Stomach smooth muscle (tissue), 2 donors: ENCODE data around the gene TMEM272.
"Not testable (repeated sequence)": the region's sequence is repeated elsewhere in the genome, so short reads cannot be mapped to it uniquely, and the experiment has no call there.

Experiments used
- H3K27ac ChIP-seq: one replicate; pipeline ENCODE4 v1.7.0; 2013; ENCODE audit warnings: mild to moderate bottlenecking, low read length, inconsistent platforms
- H3K27me3 ChIP-seq, 2 donors: one replicate each; pipeline ENCODE4 v1.7.0; 2013; ENCODE audit warnings: low read length in 2 of 2; ENCODE audit not compliant: insufficient read depth in 2 of 2, control insufficient read depth in 1 of 2
- H3K36me3 ChIP-seq, 2 donors: one replicate each; pipeline ENCODE4 v1.7.0; 2013; ENCODE audit warnings: low read length in 2 of 2; ENCODE audit not compliant: control insufficient read depth in 2 of 2, insufficient read depth in 2 of 2
- H3K4me1 ChIP-seq: one replicate; pipeline ENCODE4 v1.7.0; 2013; ENCODE audit warnings: low read length; ENCODE audit not compliant: control insufficient read depth, insufficient read depth
- H3K4me3 ChIP-seq, 2 donors: one replicate each; pipeline ENCODE4 v1.7.0; 2013; ENCODE audit warnings: low read length in 2 of 2
- H3K9ac ChIP-seq, 2 donors: one replicate each; pipeline ENCODE4 v1.7.0; 2013; ENCODE audit warnings: low read length in 2 of 2, mild to moderate bottlenecking in 1 of 2
- H3K9me3 ChIP-seq, 2 donors: one replicate each; pipeline ENCODE4 v1.7.0; 2013; ENCODE audit warnings: low read length in 2 of 2; ENCODE audit not compliant: control insufficient read depth in 2 of 2
- donor health status: healthy.
- donor health status: Pancreatic carcinoma.

Gene TMEM272

DNA sequence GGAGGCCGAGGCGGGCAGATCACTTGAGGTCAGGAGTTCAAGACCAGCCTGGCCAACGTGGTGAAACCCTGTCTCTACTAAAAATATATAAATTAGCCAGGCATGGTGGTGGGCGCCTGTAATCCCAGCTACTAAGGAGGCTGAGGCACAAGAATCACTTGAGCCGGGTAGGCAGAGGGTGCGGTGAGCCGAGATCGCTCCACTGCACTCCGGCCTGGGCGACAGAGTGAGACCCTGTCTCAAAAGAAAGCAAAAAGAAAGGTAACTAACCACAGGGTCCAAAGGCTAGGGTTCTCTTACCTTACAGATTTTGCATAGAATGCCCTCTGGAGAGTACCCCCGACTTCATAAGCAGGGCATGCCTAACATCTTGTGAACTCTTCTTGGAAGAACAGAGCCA, 20.3 kb downstream of the TMEM272 start:
- not testable (repeated sequence) for H3K4me3 ChIP-seq, H3K27me3 ChIP-seq, H3K9me3 ChIP-seq, H3K9ac ChIP-seq, H3K36me3 ChIP-seq
- H3K27ac ChIP-seq: peak overlapping the region; percentile 37
- H3K4me1 ChIP-seq: peaks cover 29% of the 10 kb centered on the region

DNA sequence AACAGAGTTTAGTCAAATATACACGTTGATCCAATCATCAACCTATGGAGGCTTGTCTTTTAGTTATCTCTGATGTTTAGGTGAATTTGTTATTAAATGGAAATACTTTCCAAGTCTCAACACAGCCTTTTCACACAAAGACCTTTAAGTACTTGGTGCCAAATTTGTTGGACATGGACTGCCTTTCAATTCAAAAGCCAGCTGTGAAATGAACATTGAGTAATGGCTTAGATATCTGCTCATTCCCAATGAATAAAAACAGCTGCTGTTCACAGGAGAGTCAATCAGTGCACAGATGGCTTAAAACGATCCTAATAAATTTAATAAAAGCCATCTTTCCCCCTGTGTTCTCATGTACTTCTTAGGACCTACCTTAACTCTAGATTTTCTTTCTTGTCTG, 21.1 kb downstream of the TMEM272 start:
- Histone ChIP-seq H3K9ac (no peak overlapping the region), H3K4me1 (peaks cover 38% of the 10 kb centered on the region), H3K4me3 (no peak overlapping the region), H3K27ac (no peak overlapping the region), H3K36me3 (no peaks in the 10 kb centered on the region), H3K9me3 (no peaks in the 10 kb centered on the region), H3K27me3 (no peaks in the 10 kb centered on the region)

DNA sequence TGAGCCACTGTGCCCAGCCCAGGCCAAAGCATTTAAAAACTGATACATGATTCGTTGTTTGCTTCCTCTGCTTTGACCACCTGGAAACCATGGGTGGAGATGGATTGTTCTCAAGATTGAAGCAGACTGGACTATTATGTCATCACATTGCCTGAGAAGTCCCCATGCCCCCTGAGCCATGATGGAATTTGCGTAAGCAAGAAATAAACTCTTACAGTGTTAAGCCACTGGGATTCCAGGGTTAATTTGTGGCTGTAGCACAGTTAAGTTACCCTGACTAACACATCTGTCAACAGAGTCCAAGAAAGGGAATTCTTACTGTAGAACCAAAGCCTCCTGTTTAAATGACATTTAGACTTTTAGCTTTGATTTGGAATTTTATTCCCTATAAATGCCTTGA, 21.6 kb downstream of the TMEM272 start:
- no peaks in the 10 kb centered on the region for H3K9me3 ChIP-seq

DNA sequence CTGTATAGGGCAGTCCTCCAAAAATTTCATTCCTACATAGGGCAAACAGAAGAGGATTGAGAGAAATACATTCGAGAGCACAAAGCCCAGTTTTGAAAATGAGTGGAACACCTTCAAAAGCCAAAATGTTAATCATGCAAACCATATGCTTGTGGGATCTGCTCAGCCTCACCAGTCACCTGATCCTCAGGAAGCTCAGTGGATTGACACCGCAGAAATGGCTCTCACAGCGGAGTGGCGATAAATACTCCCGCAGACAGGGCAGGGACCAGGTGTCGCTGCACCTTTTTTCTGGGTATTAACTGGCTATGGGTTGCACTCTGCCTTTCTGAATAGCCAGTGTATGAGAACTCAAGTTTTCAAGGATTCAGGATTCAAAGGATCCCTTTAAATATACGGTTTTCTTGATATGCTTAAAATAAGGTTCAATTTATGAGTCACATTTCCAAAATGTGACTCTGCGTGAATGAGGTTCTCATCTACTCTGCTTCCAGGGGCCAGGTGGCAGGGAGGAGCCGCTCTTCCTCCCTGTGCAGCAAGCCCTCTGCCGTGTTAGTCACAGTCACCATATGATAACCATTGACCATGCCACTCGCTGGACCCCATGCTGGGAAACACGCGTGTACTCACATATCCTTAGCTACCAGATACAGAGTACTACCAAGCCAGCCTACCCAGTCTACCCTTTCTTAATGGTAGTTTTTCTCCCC, 22.7 kb downstream of the TMEM272 start:
- H3K27ac ChIP-seq: no peak overlapping the region
- no peak overlapping the region for H3K4me3 ChIP-seq
- H3K4me1 ChIP-seq: peaks cover 37% of the 10 kb centered on the region
- no peak overlapping the region for H3K9ac ChIP-seq
- H3K27me3 ChIP-seq: no peaks in the 10 kb centered on the region
- no peaks in the 10 kb centered on the region for H3K9me3 ChIP-seq
- no peaks in the 10 kb centered on the region for H3K36me3 ChIP-seq

More for the DNA sequence above, 21.6 kb downstream of the TMEM272 start:
- no peaks in the 10 kb centered on the region for H3K27me3 ChIP-seq
- H3K9ac ChIP-seq: no peak overlapping the region
- peaks cover 39% of the 10 kb centered on the region for H3K4me1 ChIP-seq
- H3K27ac ChIP-seq: no peak overlapping the region
- H3K36me3 ChIP-seq: no peaks in the 10 kb centered on the region
- H3K4me3 ChIP-seq: no peak overlapping the region

DNA sequence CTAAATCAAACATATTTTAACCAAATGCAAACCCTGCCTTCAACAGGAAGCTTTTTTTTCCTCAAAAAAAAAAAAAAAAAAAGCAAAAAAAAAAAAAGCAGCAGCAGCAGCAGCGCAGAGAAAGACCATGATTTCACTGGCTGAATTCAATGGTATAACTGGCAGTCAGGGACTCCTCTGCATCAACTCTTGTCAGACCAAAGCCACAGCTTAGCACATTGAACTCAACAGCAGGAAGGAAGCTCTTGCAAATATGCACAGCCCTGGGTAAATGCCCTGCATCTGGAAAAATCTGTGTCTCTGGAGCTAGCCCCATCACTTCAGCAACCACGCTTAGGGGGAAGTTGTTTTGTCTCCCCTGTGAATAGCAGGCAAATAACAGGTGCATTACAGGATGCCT, 23.4 kb downstream of the TMEM272 start:
- Histone ChIP-seq H3K9me3 (no peaks in the 10 kb centered on the region), H3K27me3 (no peaks in the 10 kb centered on the region), H3K4me3 (no peak overlapping the region), H3K27ac (no peak overlapping the region), H3K4me1 (peaks cover 31% of the 10 kb centered on the region), H3K9ac (no peak overlapping the region), H3K36me3 (no peaks in the 10 kb centered on the region)

DNA sequence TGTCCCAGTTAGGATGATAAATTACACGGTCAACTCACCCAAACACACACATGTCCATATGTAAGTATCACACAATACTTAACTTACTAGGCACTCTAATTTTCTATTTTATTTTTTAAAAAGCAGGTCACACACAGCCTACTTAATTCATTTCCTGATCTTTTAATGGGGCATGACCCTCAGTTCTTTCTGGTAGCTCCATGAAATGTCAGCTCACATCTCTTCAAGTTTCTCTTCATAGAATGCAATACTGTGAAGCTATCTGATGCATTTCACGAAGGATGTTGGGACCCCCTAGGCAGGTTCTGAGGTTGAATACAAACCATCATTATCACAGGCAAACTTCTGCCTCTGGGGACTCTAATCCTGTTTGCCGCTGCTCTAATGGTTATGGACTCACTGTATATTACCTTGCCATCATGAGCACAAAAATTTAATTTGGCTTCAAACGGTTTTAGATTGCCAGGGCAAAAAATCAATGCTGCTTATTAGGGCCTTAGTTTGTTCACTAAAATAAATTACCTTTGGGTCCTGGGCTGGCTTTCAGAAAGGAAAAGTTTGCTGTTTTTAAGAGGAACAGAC, 24.9 kb downstream of the TMEM272 start:
- H3K27me3 ChIP-seq: no peaks in the 10 kb centered on the region
- no peak overlapping the region for H3K9ac ChIP-seq
- H3K4me3 ChIP-seq: no peak overlapping the region
- no peaks in the 10 kb centered on the region for H3K36me3 ChIP-seq
- H3K4me1 ChIP-seq: peaks cover 25% of the 10 kb centered on the region
- no peaks in the 10 kb centered on the region for H3K9me3 ChIP-seq
- no peak overlapping the region for H3K27ac ChIP-seq

DNA sequence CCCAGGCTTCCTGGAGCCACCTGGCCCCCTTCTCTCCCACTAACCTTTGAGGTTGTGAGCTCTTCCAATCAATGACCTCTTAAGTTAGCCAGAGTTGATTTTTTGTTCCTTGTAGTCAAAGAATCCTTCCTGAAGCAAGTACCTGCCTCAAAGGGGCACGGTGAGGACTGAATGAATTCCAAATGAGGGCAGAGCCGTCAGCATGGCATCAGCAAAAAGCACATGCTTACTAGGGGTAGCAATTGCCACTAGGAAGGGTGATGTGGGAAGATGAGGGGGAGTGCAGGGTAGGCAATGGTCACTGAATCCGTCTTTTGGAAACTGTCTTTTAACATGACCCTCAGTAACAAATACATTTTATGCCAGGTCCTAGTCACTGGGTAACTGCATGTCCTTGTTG, 25.4 kb downstream of the TMEM272 start:
- H3K9me3 ChIP-seq: no peaks in the 10 kb centered on the region
- H3K4me3 ChIP-seq: peak overlapping the region in 1 of 2 donors; percentile 49
- H3K27me3 ChIP-seq: no peaks in the 10 kb centered on the region
- no peaks in the 10 kb centered on the region for H3K36me3 ChIP-seq
- H3K9ac ChIP-seq: no peak overlapping the region
- H3K4me1 ChIP-seq: peaks cover 25% of the 10 kb centered on the region
- no peak overlapping the region for H3K27ac ChIP-seq

DNA sequence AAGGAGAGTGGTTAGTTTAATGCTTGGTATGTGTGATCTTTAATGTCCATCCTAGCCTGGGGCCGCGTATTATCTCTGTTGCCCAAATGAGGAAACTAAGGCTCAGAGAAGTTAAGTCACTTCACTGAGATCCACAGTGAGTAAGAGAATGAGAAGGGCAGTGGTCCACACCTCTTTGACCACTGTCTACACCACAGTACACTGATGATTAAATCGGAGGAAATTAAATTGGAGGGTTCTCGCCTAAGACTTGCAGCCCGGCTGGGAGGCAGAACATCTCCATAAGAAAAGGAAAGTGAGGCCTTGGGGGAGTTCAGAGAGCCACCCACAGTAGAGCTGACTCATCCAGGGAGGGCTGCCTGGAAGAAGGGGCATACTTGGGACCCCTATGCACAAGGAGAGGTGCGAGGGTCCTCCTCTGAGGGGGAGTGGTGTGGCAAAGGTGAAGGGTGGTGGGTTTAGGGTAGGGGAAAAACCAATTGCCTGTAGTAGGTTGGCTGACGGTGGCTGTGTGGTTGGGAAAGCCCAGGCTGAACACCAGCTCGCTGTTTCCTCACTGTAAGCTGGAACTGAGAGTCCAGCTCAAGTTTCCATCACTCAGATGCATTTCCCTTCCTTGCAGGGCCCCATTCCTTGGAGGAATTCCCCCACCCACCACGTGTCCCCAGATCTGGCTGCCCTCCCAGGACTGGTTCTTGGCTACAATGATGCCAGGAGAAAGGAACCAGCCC, 26.0 kb downstream of the TMEM272 start:
- no peaks in the 10 kb centered on the region for H3K9me3 ChIP-seq
- H3K9ac ChIP-seq: no peak overlapping the region
- H3K4me3 ChIP-seq: peak overlapping the region in 1 of 2 donors; percentile 49
- no peaks in the 10 kb centered on the region for H3K36me3 ChIP-seq
- H3K27ac ChIP-seq: no peak overlapping the region
- no peaks in the 10 kb centered on the region for H3K27me3 ChIP-seq
- H3K4me1 ChIP-seq: peaks cover 26% of the 10 kb centered on the region

DNA sequence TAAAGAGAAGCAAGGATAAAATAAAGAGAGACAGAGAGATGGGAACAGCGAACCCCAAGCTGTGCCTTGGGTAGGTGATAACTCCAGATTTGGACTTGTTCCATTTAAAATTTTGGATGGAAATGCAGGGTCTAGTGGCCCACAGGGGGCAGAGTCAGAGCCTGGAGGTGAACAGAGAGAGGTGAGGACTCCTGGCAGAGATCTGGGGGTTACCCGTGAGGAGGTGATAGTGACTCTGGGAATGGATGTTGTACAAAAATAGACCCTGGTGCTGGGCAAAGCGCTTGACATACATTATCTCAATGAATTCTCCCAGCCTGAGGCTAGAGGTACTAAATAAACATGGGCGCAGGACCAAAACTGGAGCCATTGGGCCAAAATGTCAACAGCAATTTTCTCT, 26.7 kb downstream of the TMEM272 start:
- Histone ChIP-seq H3K9me3 (no peaks in the 10 kb centered on the region), H3K4me3 (no peak overlapping the region), H3K4me1 (peaks cover 26% of the 10 kb centered on the region), H3K27me3 (no peaks in the 10 kb centered on the region), H3K27ac (no peak overlapping the region), H3K36me3 (no peaks in the 10 kb centered on the region), H3K9ac (no peak overlapping the region)

DNA sequence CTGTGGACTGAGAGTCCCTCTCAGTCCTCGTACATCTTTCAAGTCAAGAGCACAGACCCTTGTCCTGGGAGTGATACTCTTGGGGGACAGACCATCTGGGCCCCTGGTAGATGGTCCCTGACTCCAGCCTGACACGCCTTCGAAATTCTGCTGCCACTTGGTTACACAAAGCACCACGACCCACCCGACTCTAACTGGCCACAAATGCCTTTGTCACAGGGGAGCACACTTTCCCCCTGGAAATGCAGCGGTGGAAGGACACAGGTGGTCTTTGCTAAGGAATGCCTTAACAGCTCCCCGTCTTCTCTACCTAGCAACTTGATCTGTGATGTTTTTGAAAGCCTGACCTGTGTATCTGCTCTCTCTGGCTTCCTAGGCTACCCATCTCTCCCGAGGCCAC, 27.3 kb downstream of the TMEM272 start:
- H3K27ac ChIP-seq: no peak overlapping the region
- H3K36me3 ChIP-seq: no peaks in the 10 kb centered on the region
- peaks cover 26% of the 10 kb centered on the region for H3K4me1 ChIP-seq
- H3K9me3 ChIP-seq: no peaks in the 10 kb centered on the region
- H3K9ac ChIP-seq: no peak overlapping the region
- no peak overlapping the region for H3K4me3 ChIP-seq
- no peaks in the 10 kb centered on the region for H3K27me3 ChIP-seq
